Right forelimb (tissue), 1 donor: ENCODE measurements around the gene ARL6IP6.
"Not testable (repeated sequence)": the region's sequence is repeated elsewhere in the genome, so short reads cannot be mapped to it uniquely, and the experiment has no call there.

ENCODE experiments used
- DNase-seq: peaks from one replicate; pipeline ENCODE4 v3.0.0-alpha.2; 2018

ARL6IP6 gene

DNA sequence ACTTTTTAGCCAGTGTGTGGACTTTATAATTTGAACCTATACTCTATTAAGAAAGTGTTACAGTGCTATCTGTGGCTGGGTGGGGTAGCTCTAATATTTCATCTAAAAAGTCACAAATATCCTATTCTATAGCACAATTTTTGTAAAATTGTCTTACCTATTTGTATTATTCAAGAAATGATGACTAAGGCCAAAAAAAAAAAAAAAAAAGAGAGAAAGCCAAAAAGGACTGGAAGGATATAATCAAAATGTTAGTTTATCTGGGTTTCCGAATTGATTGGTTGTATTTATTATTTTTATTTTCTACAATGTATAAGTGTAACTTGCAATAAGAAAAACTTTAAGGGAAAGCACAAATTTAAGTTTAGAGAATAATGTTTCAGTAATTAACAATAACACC, 5.5 kb downstream of the ARL6IP6 start:
- DNase-seq, result no peak

DNA sequence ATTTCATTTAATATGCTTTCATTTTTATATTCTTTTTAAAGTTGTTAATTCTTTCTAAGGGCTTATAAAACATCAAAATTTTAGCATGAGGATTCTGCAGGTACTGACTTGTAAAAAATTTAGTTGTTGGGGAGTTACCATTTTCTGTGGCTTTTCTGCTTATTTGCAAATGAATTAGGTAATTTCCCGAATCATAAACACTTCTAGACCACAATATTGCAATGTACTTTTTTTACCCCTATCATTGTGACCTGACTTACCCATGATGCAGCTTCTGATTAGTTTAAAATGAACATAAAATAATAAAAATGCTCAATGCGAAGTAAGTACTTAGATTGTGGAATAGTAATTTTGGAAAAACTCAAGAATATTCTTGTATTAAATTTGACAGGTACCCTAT, 11.4 kb downstream of the ARL6IP6 start:
- DNase-seq, result no peak

DNA sequence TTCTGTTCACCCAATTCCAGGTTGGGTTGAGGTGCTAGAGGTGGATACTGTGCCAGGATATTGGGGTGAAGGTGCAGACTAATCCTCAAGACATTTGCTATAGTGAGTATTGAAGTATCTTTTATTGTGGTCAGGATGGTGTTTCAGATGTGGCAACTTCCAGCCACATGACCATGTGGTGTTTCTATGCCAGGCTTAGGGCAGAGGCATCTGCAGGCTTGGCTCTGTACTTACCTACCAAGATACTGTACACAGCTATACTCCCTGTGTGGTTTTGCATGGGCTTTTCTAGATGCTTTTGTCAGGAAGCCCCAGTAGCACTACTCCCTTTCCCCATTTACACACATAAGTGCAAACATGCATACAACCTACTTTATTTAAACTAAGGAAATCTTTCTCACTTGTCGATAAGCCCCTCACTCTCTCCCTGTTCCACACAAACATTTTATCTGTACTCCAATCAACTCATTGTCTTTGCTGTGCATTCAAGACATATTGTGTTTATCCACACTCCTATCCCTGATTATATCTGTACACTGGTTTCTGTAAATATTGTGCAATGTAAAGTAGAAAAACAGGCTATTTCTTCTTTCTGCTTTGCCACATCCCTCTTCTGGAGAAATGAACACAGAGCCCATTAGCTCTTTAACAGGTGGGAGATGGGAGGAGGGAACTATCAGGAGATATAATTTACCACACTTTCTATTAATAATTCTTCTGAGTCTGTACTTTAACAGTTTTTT, 12.3 kb downstream of the ARL6IP6 start:
- DNase-seq, result no peak

DNA sequence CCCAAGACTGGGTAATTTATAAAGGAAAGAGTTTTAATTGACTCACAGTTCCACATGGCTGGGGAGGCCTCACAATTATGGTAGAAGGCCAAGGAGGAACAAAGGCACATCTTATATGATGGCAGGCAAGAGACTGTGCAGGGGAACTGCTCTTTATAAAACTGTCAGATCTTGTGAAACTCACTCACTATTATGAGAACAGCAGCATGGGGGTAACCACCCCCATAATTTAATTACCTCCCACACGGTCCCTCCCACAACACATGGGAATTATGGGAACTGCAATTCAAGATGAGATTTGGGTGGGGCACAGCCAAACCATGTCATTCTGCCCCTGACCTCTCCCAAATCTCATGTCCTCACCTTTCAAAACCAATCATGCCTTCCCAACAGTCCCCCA, 19.1 kb downstream of the ARL6IP6 start:
- DNase-seq, result not testable (repeated sequence)

DNA sequence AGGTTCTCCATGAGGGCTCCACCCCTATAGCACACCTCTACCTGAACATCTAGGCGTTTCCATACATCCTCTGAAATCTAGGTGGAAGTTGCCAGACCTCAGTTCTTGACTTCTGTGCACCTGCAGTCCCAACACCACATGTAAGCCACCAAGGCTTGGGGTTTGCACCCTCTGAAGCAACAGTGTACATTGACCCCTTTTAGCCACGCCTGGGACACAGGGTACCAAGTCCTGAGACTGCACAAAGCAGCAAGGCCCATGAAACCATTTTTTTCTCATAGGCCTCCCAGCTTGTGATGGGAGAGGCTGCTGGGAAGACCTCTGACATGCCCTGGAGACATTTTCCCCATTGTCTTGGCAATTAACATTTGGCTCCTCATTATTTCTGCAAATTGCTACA, 20.0 kb downstream of the ARL6IP6 start:
- DNase-seq, result no peak

DNA sequence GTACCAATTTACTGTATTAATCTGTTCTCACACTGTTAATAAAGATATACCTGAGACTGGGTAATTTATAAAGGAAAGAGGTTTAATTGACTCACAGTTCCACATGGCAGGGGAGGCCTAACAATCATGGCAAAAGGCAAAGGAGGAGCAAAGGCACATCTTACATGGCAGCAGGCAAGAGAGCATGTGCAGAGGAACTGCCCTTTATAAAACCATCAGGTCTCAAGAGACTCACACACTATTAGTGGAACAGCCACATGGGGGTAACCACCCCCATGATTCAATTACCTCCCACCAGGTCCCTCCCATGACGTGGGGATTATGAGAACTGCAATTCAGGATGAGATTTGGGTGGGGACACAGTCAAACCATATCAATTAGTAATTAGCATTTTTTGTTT, 21.3 kb downstream of the ARL6IP6 start:
- not testable (repeated sequence) for DNase-seq

DNA sequence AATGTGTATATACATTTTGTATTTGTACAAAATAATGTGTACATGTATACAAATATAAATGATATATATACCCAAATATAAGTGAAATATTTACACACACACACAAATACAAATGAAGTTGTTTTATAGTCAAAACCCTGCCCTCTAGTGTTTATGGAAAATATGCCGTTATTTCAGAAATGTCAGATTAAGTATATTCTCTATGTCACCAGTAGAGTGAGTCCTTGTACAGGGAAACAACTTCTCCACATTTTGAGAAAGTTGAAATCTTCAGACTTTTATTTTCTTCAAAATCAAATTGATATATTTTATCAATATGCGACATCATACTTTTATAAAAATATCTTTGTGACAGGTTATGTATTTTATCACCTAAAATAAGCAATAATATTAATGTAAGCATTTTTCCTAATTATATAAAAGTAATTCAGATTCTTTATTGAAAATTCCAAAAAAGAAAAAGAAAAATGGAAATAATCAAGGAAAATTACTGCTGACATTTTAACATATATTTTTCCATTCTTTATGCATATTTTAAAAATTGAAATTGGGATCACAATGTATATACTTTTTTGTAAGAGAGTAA, 22.4 kb downstream of the ARL6IP6 start:
- no peak for DNase-seq

DNA sequence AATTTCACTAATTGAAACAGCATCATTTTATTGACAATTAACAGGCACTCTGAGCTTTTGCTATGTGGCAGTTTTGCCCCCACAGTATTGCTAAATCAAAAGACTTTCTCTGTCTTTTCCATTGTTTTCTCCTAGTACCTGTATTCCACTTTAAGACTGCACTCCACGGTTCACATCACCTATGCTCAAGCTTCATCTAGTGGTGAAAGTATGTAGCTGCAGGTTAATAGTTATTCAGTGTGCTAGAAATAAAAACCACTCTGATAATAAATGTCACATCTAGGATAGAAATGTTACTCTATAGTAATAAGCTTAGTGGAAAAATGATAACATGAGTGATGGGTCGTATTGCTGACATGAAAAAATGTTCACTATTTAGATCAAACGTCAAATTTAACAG, 24.6 kb downstream of the ARL6IP6 start:
- no peak for DNase-seq

DNA sequence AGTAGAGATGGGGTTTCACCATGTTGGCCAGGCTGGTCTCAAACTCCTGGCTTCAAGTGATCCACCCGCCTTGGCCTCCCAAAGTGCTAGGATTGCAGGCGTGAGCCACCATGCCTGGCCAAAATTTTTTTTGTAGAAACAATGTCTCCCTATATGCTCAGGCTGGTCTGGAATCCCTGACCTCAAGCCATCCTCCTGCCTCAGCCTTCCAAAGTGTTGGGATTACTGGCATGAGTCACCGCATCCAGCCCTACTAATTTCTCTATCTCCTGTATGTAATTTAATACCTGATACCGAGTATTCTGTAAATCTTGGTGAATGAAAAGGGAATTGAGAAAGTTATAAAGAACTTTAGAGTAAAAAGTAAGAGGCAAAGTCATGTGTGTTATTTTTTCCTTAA, 29.3 kb downstream of the ARL6IP6 start:
- not testable (repeated sequence) for DNase-seq

DNA sequence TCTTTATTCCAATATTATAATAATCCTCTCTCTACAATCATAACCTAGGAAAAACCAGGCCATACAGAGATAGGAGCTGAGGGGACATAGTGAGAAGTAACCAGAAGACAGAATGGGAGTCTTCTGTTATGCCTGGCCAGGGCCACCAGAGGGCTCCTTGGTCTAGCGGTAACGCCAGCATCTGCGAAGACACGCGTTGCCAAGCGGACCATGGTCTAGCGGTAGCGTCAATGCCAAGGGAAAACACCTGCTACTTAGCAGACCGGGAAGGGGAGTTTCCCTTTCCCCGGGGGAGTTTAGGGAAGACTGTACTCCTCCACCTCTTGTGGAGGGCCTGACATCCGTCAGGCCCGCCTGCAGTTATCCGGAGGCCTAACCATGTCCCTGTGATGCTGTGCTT, 36.6 kb downstream of the ARL6IP6 start:
- no peak for DNase-seq

DNA sequence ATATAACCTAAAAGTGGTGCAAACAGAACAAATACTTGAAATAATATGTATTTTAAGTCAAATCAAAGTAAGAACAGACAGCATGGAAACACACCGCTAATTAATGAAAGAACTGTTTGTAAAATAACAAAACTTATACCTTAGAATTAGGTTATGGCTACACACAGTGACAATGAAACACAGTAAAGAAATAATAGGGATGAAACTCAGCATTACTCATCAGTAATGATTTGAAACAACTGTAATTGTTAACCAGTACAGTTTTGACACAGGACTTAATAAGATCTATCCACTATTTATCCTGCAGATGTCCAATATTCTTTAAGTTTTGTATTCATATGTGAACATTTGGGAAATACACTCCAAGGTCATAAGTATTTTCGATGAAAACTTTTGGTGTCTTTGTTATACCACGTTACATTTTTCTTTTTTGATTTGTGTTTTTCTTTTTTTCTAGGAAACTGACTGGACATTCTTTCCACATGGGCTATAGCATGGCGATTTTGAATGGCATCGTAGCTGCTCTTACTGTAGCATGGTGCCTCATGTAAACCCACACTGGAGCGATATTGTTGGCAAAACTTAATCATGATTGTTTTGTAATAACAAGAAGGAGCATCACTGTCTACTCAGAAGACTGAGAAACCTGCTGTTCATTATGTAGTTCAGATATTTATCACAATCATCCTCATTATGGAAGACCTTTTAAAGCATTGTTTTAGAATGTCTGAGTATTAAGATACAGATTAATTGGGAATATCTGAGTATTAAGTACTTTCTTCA, 41.1 kb downstream of the ARL6IP6 start:
- no peak for DNase-seq

DNA sequence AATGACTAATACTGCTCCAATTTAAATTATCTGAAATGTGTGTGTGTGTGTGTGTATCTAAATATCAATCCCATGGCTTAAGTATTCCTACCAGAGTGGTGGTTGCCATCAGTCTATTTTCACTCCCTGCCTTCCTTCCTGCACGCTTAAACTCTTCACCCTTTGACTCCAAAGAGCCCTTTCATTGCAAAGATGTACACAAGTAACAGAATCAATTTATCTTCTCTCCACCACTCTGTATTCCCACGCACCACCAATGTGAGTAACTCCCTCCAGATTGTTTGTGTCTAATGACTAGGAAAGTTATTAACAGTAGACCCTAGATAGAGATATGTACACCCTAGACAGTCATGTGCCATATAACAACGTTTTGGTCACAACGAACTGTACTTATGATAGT, 42.8 kb downstream of the ARL6IP6 start:
- DNase-seq, result no peak

DNA sequence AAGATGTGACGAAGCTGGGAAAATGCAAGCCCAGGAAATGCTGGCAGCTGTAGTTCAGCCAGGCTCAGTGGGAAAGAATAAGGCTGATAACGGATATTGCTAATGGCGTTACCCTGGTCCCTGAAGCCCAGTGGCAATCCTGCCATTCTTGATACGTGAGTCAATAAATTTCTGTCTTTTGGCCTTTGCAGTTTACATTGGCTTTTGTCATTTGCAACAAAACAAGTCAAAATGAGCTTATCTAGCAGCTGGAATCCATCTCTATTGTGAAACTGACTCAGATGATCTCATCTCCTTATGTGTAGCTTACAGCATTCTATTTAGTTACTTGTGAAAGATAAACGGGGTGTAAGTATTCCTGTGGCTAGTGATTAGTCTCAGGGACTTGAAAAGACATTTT, 43.8 kb downstream of the ARL6IP6 start:
- DNase-seq, result no peak

DNA sequence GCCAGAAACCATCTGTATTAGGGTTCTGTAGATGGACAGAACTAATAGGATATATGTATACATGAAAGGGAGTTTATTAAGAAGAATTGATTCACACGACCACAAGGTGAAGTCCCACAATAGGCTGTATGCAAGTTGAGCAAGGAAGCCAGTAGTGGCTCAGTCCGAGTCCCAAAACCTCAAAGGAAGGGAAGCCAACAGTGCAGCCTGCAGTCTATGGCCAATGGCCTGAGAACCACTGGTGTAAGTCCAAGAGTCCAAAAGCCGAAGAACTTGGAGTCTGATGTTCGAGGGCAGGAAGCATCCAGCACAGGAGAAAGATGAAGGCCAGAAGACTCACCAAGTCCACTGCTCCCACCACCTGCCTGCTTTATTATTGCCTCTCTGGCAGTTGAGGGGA, 44.8 kb downstream of the ARL6IP6 start:
- DNase-seq, result not testable (repeated sequence)

DNA sequence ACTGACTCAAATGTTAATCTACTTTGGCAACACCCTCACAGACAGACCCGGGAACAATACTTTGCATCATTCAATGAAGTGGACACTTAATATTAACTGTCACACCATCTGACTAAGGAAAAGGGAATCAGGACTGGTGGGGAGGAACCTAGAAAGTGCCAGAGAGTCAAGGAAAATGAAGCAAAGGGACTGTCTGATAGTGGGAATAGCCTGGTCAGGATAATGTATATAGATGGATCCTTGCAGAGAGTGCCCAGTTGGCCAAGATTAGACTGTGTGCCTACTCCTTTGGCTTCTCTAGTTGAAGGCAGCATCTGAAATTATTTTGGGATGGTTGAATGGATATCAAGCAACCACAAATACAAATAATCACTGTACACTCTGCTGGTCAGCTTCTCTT, 45.2 kb downstream of the ARL6IP6 start:
- DNase-seq, result no peak

DNA sequence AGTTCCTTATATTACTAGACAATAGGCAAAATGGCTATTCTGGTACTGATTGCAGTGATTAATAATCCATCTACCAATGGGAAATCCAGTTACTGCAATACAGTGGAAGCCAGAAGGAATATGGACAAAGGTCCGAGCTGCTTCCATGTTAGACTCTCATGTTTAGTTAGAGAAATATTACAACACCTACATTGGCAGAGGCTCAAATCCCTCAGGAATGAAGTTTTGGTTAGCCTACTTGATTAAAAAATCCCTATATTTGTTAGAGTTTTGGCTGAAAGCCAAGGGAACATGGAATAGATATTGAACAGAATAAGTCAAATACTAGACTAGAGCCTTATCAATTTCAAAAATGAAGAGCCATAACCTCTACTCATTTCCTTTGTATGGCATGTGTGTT, 48.5 kb downstream of the ARL6IP6 start:
- DNase-seq, result no peak

DNA sequence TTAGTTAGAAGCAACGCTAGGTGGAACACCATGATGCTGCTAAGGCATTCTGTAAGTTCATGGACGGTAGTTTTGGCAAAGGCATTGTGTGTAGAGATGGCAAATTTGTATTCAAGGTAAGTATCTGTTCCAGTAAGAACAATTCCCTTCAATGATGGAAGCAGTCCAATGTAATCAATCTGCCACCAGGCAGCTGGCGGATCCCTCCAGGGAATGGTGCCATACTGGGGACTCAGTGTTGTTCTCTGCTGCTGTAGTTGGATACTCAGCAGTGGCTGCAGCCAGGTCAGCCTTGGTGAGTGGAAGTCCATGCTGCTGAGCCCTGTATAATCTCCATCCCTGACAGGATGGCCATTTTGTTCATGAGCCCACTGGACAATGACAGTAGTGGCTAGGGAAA, 62.8 kb downstream of the ARL6IP6 start:
- DNase-seq, result no peak

DNA sequence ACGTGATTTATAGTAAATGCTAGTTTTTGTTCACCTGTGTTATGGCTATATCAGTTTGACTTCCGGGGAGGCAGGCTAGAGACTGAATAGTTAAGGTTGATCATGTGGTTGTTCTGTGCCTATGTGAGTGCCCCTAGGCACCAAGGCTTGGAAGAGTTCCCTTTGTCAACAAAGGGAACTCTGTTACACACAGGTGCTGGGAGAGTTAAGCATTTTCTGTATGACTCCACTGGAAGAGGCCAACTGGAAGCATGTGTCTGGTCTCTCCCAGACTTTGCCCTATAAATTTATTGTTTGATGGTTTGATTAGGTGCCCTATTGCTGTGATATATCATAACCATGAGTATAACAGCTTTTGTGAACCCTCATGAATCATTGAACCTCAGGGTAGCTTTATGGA, 63.8 kb downstream of the ARL6IP6 start:
- no peak for DNase-seq

DNA sequence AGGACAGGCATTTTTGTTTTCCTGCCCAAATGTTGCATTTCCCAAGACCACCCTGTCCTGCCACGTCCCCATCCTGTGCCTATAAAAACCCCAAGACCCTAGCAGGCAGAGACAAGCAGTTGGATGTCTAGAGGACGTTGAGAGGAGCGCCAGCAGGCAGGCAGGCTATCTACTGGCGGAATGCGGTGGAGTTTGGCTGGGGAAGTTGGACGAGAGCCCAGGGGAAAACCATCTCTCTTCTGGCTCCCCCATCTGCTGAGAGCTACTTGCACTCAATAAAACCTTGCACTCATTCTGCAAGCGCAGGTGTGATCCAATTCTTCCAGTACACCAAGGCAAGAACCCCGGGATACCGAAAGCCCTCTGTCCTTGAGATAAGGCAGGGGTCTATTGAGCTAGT, 72.5 kb downstream of the ARL6IP6 start:
- no peak for DNase-seq

DNA sequence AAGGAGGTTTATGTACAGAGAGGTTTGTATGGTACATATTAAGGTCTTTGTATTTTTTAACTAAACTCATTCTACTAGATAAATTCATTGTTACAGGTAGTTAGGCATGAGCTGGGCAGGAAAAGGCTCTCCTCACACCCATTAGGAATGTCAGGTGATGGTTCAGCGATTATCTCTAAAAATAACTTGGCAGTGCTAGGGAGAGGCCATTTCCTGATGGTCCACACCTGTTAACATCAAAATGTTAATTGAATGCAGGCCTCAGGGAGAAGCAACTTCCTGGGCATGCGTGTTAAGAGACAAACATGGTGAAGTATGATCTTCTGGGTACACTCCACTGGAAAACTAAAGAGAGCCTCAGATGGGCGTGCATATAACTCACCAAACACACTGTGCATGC, 73.6 kb downstream of the ARL6IP6 start:
- DNase-seq, result no peak

DNA sequence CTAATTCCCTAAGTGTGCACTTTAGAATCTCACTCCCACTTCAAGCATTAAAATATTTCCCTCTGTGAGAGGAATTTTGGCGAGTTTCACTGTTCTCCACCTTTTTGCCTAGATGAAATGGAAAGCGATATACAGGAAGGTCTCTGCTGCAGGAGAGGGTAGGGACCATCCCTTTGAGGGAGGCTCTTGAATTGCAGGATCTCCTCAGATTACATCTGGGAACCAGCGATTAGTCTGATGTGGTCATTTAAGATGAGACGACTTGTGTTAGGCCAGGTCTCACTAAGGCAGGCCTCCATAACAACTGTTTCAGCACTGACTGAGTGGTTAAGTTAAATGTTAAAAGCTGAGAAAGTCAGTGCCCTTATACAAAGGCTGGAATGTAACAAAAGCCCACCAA, 74.6 kb downstream of the ARL6IP6 start:
- DNase-seq, result no peak

DNA sequence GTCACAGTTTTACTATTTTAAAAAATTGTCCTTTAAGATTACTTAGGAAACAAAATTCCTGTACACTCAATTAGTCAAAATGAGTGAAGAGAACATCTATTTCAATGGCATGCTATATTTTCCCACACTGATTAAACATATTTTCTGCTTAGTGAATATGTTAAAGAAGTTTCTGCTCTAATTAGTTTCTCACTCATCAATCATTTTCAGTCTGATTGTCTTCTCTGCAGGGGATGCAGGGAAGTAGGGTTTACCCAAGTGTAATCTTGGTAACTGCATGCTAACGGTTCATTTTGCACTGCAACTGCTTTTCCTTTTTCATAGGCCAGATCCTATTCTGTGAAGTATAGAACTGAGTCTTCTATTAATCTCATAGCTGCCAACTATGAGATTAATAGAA, 78.5 kb downstream of the ARL6IP6 start:
- DNase-seq, result no peak

DNA sequence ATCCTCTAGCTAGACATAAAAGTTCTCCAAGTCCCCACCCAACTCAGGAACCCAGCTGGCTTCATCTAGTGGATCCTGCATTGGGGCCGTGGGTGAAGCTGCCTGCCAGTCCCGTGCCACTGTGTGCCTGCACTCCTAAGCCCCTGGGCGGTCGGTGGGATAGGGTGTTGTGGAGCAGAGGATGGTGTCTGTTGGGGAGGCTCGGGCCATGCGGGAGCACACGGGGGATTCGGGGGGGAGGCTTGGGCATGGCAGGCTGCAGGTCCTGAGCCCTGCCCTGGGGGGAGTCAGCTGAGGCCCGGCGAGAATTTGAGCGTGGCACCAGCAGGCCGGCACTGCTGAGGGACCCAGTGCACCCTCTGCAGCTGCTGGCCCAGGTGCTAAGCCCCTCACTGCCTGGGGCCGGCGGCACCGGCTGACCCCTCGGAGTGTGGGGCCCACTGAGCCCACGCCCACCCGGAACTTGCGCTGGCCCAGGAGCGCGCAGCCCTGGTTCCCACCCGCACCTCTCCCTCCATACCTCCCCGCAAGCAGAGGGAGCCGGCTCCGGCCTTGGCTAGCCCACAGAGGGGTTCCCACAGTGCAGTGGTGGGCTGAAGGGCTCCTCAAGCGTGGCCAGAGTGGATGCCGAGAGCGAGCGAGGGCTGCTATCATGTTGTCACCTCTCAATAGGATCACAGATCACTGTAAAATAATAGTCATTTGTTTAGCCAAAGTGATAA, 86.4 kb downstream of the ARL6IP6 start:
- DNase-seq, result no peak

DNA sequence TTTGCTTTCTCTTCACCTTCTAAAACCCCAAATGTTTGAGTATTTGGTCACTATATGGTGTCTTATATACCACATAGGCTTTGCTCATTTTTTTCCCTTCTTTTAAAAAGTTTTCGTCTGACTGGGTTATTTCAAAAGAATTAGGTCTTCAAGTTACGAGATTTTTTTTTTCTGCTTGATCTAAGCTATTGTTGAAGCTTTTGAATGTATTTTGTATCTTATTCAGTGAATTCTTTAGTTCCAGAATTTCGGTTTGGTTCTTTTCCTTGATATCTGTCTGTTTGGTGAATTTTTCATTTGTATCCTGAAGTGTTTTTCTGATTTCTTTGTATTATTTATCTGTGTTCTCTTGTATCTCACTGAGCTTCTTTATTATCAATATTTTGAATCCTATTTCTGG, 93.5 kb downstream of the ARL6IP6 start:
- DNase-seq, result no peak
